ENCODE results near the gene TRABD. TPM values are rescaled to one million over a fixed set of nuclear protein-coding genes. Genes with fewer than 3 reads are reported as not detected.
"Not testable (repeated sequence)": the region's sequence is repeated elsewhere in the genome, so short reads cannot be mapped to it uniquely, and the experiment has no call there.

Gene TRABD
- total RNA-seq, 1 donor, result 15.5 TPM

GRCh38 chr22:50141462-50141861 is 44.3 kb upstream of the TRABD start:
- no peak for DNase-seq (ENCODE audit: low read depth)
- TF ChIP-seq CTCF (IDR thresholded peaks at IDR 0.05; ENCODE audit: insufficient read depth, low read length), result no peak

GRCh38 chr22:50141891-50142363 is 43.8 kb upstream of the TRABD start:
- DNase-seq (ENCODE audit: low read depth), result no peak
- TF ChIP-seq CTCF (IDR thresholded peaks at IDR 0.05; ENCODE audit: insufficient read depth, low read length), result no peak
- no peak overlapping the region for H3K4me3 ChIP-seq (ENCODE audit: low read depth, low read length)

More at GRCh38 chr22:50141462-50141861, 44.3 kb upstream of the TRABD start:
- no peak overlapping the region for H3K4me3 ChIP-seq (ENCODE audit: low read depth, low read length)

- H3K4me3 ChIP-seq (ENCODE audit: low read depth, low read length), result no peak overlapping the region
- TF ChIP-seq CTCF (IDR thresholded peaks at IDR 0.05; ENCODE audit: insufficient read depth, low read length), result no peak
- DNase-seq (ENCODE audit: low read depth), result no peak
These were observed 42.6 kb upstream of the TRABD start for GRCh38 chr22:50143096-50143495.

GRCh38 chr22:50144005-50144614 is 41.6 kb upstream of the TRABD start:
- TF ChIP-seq CTCF (IDR thresholded peaks at IDR 0.05; ENCODE audit: insufficient read depth, low read length), result no peak
- DNase-seq (ENCODE audit: low read depth), result no peak
- no peak overlapping the region for H3K4me3 ChIP-seq (ENCODE audit: low read depth, low read length)

GRCh38 chr22:50145721-50146438 is 39.8 kb upstream of the TRABD start:
- no peak for DNase-seq (ENCODE audit: low read depth)
- H3K4me3 ChIP-seq (ENCODE audit: low read depth, low read length), result no peak overlapping the region
- no peak for TF ChIP-seq CTCF (IDR thresholded peaks at IDR 0.05; ENCODE audit: insufficient read depth, low read length)

- peak; percentile 80 for DNase-seq (ENCODE audit: low read depth)
- no peak overlapping the region for H3K4me3 ChIP-seq (ENCODE audit: low read depth, low read length)
- peak; percentile 99 for TF ChIP-seq CTCF (IDR thresholded peaks at IDR 0.05; ENCODE audit: insufficient read depth, low read length)
These were observed 39.1 kb upstream of the TRABD start for GRCh38 chr22:50146439-50147238.

- DNase-seq (ENCODE audit: low read depth); H3K4me3 ChIP-seq (ENCODE audit: low read depth, low read length): not testable (repeated sequence)
These were observed 38.2 kb upstream of the TRABD start for GRCh38 chr22:50147258-50148165.

All from fibroblast of the aortic adventitia (primary cell).